HepG2 (cell line): ENCODE results near the gene OR2B3.

Experiments
- EP300 ChIP-seq, 3 experiments: sonication (generic) in 1 of 3; formaldehyde crosslinking in 1 of 3; IDR thresholded peaks; 2 replicates each; pipeline versions ENCODE4 v1.5.1 to v1.6.1; 2011 to 2020; ENCODE audit warnings: low read depth in 2 of 3, low read length in 2 of 3, borderline replicate concordance in 1 of 3, improper control_type of control experiment in 1 of 3, mild to moderate bottlenecking in 1 of 3, missing genetic modification reagents in 1 of 3, moderate library complexity in 1 of 3
- SMARCC2 ChIP-seq: fragments of 450-650 bp; IDR thresholded peaks from 2 replicates; pipeline ENCODE4 v1.6.1; 2017; ENCODE audit warnings: antibody characterized with exemption, mild to moderate bottlenecking
- SMC3 ChIP-seq: IDR thresholded peaks from 2 replicates; pipeline ENCODE4 v1.6.1; 2011; ENCODE audit warnings: low read length, improper control_type of control experiment
- TCF12 ChIP-seq, 2 experiments: fragments of 450-650 bp in 1 of 2; sonication (generic) in 1 of 2; formaldehyde crosslinking in 1 of 2; IDR thresholded peaks; 2 replicates each; pipeline versions ENCODE4 v1.6.1 to v1.8.0; 2017 to 2022; ENCODE audit warnings: antibody characterized with exemption in 1 of 2, mild to moderate bottlenecking in 1 of 2, missing genetic modification reagents in 1 of 2, moderate library complexity in 1 of 2
- UBTF ChIP-seq: sonication (generic); formaldehyde crosslinking; IDR thresholded peaks from 2 replicates; pipeline ENCODE4 v1.4.0; 2020; ENCODE audit warnings: mild to moderate bottlenecking, missing genetic modification reagents

- TF ChIP-seq SMARCC2 (no peak), UBTF (no peak), SMC3 (no peak), TCF12 (IDR thresholded peaks at IDR 0.05) (no peak), TCF12 (CRISPR knock-in tag; IDR thresholded peaks at IDR 0.05) (no peak), EP300 (IDR thresholded peaks at IDR 0.05; ENCODE audit: low read depth in 2 of 2, low read length in 2 of 2) (no peak), EP300 (CRISPR knock-in tag; IDR thresholded peaks at IDR 0.05; ENCODE audit: borderline replicate concordance) (no peak)
Measured at GRCh38 chr6:29079203-29079602, 7.9 kb downstream of the OR2B3 start.
